HG03097 (cell line): ENCODE data around the gene ABCF2.

Experiments used
- ATAC-seq: cut with Tn5 transposase; IDR thresholded peaks from one replicate; pipeline ENCODE4 v1.9.1; 2021; ENCODE audit not compliant: unreplicated experiment, low FRiP score

The ABCF2 gene

DNA sequence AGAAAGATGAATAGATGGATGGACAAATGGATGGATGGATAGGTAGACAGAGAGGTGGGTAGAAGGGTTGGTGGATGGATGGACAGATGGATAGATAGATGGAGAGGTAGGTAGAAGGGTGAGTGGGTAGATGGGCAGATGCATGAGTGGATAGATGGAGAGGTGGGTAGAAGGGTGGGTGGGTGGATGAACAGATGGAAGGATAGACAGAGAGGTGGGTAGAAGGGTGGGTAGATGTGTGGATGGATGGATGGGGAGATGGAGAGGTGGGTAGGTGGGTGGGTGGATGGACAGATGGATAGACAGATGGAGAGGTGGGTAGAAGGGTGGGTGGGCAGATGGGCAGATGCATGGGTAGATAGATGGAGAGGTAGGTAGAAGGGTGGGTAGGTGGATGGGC is 29.1 kb downstream of the ABCF2 start:
- no peak for ATAC-seq

DNA sequence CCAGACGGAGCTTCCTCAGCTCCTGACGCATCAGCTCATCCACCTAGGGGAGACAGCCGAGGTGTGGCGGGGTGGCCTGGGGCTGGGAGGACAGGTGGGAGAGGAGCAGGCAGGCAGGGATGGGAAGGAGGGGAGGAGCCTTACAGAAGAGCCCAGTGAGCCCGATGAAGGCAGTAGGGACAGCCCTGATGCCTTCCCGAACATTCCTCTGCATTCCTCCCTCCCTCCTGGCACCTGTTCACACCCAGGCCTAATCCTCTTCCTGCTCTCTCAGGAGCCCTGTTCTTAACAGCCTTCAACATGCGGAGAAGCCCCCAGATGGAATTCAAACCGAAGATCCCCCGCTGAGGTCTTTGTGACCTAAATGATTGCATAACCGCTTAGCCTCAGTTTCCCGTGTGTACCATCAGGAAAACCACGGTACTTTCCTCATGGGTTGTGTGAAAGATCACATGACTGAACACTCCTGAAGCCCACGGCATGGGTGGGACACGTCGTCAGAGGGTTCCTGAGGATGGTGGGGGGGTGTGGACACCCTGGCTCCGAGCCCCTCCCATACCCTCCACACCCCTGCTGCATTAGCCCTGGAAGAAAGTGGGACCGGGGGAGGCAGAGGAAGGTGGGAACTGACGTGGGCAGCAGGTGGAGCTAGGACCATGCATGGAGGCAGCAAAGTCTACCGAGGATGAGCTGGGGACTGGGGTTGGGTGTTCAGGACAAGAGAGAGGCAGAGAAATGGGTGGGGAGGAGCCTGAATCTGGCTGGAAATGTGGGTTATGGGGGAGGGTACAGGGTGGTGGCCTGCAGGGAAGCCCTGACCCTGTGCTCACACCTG is 31.2 kb downstream of the ABCF2 start:
- ATAC-seq, result no peak

DNA sequence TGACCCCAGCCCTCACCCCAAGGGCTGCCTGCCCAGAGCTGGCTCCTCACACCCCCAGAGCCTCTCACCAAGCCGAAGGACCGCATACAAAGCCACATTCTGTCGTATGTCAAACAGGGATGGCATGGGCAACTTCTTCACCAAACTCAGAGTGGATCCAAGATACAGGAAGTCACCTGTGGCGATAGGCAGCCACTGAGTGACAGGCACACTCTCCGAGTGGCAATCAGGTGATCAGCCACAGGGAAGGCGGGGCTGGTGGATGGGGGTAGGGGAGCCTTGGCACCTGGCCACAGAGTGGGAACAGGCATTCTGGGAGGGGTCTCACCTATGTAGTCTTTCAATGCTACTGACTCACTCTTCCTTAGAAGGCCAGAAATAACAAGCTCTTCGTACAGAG is 32.8 kb downstream of the ABCF2 start:
- ATAC-seq, result no peak

DNA sequence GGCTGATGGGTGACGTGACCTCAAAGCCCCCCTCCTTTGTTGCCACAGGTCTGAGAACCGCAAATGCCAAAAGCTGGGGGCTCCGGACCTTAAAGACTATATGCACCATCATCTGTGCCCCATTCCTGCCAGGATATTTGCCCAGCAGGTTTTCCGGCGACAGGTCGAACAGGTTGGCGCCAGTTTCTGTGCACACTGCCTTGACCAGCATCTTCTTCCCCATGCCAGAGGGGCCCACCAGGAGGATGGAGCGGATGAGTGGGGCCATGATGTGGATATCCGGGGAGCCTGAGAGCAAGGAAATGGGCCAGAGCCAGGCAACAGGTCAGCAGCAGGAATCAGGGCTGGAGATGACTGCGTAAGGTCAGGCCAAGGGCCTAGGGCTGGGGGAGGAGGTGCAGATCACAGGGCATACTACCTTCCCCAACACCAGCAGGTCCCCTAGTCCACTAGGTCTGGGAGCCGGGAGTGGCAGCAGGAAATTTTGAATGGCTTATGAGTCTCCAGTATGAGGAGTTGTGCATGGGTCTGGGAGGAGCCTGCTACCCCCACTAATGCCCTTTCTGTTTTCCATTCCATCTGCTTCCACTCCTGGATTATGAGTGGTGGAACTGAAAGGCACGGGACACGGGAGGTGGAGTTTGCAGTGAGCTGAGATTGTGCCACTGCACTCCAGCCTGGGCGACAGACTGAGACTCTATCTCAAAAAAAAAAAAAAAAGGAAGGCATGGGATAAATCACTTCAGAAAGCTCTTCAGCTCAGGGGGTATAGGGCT is 33.6 kb downstream of the ABCF2 start:
- no peak for ATAC-seq

DNA sequence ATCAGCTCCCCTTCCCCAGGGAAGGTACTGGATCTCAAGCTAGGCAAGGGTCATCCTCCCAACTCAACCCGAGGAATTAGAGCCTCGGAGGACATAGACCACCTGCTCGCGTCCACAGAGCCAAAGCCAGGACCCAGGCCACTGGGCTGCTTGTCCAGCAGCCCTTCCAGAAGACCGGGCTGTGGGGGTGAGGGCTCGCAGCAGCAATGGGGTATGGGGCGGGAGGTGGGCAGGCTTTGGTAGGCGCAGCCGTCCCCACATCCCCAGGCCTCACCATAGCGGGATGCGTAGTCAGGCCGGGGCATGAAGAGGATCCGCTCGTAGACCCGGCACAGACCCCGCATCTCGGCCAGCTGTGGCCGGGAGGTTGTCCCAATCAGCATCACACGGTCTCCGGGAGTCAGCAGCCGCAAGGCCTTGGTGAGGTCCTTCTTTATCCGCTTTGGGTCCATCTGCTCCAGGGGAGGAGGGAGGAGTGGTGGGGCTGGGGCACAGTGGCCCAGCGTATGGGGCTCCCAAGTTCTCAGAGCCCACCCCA is 34.9 kb downstream of the ABCF2 start:
- no peak for ATAC-seq

DNA sequence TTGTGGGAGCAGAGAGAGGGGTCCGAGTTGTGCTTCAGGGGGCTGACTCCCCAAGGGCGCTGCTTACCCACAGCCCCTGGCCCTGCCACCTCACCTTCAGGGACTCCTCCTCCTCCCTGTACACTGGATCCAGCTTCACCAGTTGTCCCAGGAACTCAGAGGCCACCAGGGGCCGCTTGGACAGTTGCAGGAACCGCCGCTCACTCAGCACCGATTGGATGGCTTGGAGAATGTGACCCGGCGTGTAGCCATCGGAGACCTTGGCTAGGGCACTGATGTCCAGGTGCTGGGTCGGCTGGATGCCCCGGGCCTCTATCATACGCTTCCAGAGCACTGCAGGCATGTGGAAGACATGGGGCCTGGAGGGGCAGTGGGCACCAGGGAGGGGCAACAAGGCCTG is 35.5 kb downstream of the ABCF2 start:
- no peak for ATAC-seq

DNA sequence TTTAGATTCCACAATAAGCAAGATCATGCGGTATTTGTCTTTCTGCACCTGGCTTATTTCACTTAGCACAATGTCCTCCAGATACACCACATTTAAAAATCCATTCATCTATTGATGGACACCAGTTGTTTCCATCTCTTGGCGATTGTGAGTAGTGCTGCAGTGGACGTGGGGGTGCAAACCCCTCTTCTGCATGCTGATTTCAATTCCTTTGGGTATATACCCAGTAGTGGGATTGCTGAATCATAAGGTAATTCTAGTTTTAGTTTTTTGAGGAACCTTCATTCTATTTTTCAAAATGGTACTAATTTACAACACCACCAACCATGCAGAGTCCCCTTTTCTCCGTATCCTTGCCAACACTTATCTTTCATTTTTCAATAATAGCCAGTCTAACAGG is 38.0 kb downstream of the ABCF2 start:
- ATAC-seq, result no peak

DNA sequence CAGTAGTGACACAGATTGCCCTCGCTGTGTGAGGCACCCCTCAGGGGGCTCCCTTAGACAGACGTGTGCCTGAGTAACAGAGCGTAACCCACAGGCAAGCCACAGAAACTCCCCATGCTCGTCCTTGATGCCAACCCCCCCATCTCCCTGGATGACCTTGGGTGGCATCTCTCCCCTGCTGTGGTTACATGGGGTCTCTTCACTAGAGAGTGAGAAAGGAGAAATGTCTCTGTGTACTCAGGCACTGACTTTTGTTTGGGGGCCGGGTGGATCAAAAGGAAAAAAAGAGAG is 38.8 kb downstream of the ABCF2 start:
- ATAC-seq, result no peak

DNA sequence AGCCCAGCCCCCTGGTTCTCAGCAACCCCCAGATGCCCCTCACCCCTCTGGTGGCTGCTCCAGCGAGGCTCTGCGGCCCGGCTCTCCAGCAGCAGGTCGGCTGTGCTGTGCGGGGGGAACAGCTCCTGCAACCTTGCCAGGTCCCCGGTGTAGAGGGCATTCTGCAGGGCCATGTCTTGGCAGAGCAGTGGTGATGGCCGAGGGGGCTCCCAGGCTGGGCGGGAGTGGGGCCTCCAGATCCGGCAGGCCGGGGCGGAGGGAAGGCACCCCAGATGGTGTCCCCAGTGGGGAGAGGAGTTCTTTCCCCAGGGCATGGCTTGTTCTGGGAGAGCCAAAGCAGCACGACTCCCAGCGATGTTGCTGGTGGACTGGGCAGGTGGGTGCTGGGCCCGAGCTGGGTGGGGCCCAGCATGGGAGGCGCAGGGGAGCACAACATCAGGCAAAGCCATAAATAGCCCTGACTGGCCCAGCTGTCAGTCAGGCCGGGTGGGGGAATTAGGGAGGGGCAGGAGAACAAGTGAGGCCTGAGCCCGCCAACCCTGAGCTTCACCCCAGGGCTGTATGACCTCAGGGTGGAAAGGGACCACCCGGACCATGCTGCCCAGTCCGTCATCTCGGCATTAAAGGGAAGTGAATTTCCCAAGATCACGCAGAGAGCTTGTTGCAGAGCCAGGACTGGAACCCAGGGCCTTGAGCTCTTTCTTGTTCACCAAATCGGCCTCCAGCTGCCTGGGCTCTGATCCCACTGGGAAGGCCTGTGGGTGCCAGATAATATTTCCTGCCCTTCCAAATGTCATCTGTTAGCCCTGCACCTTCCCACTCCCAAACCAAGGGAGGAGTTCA is 39.4 kb downstream of the ABCF2 start:
- no peak for ATAC-seq

DNA sequence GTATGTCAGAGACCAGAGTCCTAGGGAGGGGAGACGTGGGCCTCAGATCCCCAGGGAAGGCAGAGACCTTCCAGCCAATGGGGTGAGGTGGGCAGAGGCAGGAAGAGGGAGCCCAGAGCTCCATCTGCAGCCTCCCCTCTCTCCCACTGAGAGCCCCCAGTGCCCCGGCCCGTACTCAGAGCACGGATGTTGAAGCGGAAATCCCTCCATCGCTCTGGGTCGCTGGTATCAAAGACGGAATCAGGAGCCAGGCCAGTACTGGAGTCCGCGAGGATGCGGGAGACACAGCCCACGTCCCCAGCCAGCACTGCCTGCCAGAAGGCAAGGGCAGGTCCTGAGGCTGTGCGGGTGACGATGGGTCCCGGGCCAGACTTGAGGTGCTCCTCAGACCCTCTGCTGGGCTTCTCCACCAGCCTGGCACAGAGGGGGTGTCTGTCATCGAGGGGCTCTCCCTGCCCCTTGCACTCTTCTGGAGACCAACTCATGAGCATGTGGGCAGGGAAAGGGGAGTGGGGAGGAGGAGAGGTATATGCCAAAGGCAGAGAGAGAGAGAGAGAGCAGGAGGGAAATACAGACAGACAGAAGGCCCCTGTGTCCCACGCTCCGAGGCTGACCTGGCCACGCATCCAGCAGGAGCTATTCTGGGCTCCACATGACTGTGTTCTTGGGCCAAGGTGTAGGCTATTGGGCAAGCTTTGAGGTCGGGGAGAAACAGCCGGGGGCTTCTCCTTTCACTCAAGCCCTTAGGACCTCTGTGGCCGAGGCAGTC is 40.2 kb downstream of the ABCF2 start, which contains the start of gene ASB10:
ASB10 (minus strand) TSS at position 611 of the 769 bp plus-strand sequence; CDS start at position 491, 120 bp downstream.
- no peak for ATAC-seq

DNA sequence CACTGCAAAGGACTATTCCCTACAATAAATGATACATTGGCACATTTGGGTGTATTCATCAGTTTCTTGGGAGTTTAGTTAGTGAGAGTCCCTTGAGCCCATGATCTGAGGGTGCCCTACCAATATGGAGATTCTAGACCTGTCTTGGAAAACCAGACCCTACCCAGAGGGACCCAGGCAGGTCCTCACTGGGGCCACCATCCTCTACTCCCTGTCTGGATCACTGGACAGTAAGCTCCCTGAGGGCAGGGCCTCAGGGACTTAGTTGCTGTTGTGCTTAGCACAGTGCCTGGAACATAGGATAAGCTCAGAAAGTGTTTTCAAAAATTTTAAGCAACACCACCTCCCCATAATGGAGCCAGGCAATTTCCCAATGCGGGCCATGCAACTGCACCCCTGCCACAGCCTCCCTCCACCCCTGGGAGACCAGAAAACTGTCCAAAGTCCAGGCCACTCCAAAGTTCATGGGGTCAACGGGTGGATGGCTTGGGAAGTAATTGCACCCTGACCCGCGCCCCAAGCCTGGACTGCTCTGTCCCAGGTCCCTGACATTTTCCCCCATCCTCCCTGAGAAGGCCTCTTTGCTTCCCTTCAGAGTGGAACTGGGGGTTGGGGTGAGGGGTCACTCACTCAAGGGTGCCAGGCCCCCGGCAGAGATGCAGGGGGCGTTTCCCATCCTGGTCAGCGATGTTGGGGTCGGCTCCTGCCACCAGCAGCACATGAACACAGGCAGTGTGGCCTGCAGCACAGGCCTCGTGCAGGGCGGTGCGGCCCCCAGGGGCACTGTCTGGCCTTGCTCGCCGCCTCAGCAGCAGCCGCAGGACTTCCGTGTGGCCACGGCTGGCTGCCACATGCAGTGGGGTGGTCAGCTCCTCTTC is 41.0 kb downstream of the ABCF2 start:
- ATAC-seq, result no peak

DNA sequence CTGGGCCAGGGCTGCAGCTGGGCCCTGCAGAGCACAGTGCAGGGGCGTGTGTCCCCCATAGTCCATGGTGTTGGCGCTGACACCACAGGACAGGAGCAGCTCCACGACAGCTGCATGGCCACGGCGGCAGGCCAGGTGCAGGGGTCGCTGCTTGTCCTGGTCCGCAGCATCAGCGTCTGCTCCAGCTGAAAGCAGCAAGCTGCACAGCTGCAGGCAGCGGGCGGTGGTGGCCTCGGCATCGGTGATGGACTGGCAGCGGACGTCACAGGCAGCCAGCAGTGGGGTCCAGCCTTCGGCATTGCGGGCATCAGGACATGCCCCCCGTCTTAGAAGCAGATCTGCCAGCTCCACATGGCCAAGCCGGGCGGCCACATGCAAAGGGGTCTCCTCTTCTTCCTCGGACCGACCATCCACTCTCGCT is 46.0 kb downstream of the ABCF2 start:
- no peak for ATAC-seq

DNA sequence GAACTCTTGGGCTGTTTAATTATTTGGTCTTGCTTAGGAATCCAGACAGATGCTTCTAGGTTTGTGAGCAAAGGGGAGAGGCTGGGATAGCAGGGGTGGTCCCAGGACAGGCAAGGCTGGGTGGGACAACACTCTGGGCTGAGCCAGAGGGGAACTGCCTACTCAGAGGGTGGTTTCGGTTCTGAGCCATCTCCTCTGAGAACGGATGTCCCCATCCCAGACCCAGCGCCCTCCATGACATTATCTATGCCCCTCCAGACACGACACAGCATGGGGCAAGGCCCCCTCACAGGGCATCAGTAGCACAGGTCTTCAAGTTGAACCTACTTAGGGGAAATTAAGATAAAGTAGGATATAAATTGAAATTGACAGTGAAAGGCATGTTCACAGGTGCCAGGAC is 47.1 kb downstream of the ABCF2 start:
- ATAC-seq, result no peak

DNA sequence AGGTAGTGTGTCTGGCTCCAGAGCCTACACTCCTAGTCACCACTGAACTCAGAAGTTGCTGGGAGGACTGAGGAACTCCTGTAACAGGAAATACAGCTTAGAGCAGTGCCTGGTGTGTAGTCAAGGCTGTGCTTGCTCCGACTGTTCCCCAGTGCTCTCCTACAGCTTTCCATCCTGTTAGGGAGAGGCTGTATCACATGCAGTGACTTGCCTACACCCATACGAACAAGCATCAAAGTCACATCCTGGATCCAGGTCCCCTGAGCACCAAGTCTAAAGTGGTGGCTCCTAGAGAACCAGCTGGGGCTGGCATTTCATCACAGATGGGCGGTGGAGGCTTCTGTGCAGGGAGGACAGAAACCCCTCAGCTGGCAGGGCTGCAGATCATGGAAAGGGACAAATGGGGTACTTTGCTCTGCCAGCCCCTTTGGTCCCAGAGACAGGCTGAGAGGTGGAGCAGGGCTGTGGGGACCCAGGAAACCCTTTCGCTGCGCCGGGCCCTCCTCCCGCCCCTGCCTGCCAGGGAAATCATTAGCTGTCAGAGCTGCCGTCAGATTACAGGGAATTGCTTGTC is 47.6 kb downstream of the ABCF2 start:
- ATAC-seq, result no peak

DNA sequence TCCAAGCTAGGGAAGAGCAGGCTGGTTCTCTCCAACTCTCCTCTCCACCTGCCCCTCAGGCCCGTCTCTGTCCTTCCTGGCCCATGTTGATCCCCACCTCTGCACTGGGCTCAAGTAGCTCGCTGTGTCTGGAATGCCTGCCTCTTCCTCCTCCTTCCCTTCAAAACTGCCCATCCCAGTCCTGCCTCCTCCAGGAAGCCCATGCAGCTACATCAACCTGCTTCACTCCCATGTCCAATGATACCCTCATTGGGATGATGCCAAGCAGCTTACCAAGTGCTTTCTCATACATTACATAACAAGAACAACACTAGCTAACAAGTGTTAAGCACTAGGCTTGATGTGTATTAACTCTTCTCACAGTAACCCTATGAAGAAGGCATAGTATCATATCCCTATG is 48.2 kb downstream of the ABCF2 start:
- no peak for ATAC-seq

DNA sequence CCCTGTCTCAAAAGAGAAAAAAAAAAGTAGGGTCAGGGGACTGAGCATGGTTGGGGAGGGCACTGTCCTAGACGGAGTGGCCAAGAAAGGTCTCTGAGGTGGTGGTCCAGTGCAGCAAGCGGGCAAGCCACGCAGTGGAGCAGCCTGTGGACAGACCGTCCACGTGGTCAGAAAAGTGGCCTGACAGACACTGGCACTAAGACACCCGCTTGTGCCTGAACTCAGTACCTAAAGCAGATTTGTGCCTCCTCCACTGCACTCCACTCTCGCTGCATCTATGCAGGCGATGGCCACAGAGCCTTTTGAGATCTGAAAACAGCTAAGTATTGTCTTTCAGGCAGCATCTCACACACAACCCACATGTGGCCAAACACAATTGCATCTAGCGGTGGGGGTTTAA is 48.8 kb downstream of the ABCF2 start:
- ATAC-seq, result no peak

DNA sequence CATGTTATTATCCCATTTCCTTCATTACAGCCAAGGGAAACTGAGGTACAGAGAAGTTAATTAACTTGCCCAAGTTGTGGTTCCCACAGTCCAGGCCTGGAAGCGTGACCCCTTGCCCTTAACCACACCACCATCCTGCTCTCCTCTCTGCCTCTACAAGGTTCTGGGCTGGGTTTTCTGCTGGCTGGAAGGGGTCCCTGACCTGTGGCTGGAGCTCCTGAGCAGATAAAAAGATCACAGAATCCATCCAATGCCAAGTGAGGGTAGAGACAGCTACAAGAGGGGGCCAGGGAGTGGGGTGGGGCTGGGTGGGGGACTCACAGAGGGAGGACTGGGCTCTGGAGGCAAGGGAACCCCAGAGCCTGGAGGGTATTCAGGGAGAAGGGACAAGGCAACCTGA is 49.7 kb downstream of the ABCF2 start:
- no peak for ATAC-seq

DNA sequence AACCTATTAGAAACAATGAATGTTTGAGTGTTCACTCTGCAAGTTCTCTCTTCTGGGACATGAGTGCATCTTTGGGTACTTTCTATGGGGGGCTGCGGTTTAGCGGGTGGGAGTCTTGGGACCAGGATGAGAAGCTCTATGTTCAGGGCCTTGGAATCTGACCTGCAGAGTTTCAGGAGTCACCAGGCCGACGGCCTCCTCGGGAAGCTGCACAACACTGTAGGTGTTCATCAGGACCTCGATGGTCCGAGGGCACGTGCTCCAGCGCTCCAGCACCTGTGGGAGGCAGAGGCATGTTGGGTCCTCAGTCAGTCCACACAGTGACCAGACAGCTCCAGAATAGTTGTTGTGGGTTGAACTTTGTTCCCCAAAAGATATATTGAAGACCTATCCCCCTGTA is 50.6 kb downstream of the ABCF2 start:
- no peak for ATAC-seq

DNA sequence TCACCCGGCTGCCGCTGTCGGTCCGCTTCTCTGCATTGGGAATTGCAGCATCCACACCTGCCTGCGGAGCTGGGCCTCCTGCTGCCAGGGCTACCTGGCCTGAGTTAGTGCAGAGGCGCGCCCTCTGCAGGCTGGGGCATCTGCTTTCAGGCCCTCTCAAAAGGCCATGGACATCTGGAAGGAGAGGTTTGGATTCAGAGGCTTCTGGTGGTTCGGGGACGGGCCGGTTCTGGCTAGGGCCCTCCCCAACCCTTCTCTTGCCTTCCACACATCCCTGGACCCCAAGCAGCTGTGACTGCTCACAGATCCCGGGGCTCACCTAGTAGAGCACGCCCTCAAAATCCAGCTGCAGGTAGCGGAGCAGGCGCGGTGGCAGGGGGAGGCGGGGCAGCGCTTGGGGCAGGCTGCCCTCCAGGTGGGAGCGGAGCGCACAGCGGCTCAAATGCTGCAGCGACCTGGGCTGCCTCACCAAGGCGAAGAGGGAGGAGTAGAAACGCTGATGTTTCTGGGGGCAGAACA is 51.2 kb downstream of the ABCF2 start:
- no peak for ATAC-seq
